HepG2 (cell line): ENCODE results near the gene ACAD8. TPM values are rescaled to one million over a fixed set of nuclear protein-coding genes. Genes with fewer than 3 reads are reported as not detected.

ENCODE experiments used
- GATA4 ChIP-seq: sonication (generic); IDR thresholded peaks from 2 replicates; pipeline ENCODE4 v1.6.1; 2016; ENCODE audit warnings: antibody characterized with exemption, low read depth, borderline replicate concordance
- JARID2 ChIP-seq: sonication (generic); formaldehyde crosslinking; IDR thresholded peaks from 2 replicates; pipeline ENCODE4 v1.8.1; 2023; ENCODE audit warnings: missing genetic modification reagents, inconsistent platforms; ENCODE audit not compliant: insufficient replicate concordance
- KAT8 ChIP-seq: IDR thresholded peaks from 2 replicates; pipeline ENCODE4 v1.6.1; 2016; ENCODE audit warnings: missing genetic modification reagents, missing compliant biosample characterization
- MBD4 ChIP-seq: IDR thresholded peaks from 2 replicates; pipeline ENCODE4 v1.6.1; 2012; ENCODE audit warnings: low read length, inconsistent platforms, borderline replicate concordance
- MXI1 ChIP-seq: IDR thresholded peaks from 3 replicates; pipeline ENCODE4 v1.6.1; 2012; ENCODE audit warnings: low read depth, low read length, inconsistent platforms, borderline replicate concordance
- PAF1 ChIP-seq: IDR thresholded peaks from 2 replicates; pipeline ENCODE4 v1.6.1; 2016; ENCODE audit warnings: missing genetic modification reagents, missing compliant biosample characterization
- PHB2 ChIP-seq: fragments of 450-650 bp; IDR thresholded peaks from 2 replicates; pipeline ENCODE4 v1.6.1; 2018; ENCODE audit not compliant: partially characterized antibody
- PPARG ChIP-seq: conservative IDR thresholded peaks from 2 replicates; pipeline ENCODE4 v1.6.1; 2016; ENCODE audit warnings: missing biosample characterization, missing genetic modification reagents
- RAD51 ChIP-seq: fragments of 450-650 bp; IDR thresholded peaks from 2 replicates; pipeline ENCODE4 v1.6.1; 2016; ENCODE audit warnings: borderline replicate concordance
- SNAI1 ChIP-seq: sonication (generic); formaldehyde crosslinking; IDR thresholded peaks from 2 replicates; pipeline ENCODE4 v1.5.0; 2020; ENCODE audit warnings: mild to moderate bottlenecking, missing genetic modification reagents, borderline replicate concordance
- ZNF263 ChIP-seq: sonication (generic); formaldehyde crosslinking; IDR thresholded peaks from 2 replicates; pipeline ENCODE4 v1.4.0; 2020; ENCODE audit warnings: missing genetic modification reagents
- ZNF318 ChIP-seq: sonication (generic); formaldehyde crosslinking; IDR thresholded peaks from 2 replicates; pipeline ENCODE4 v1.4.0; 2020; ENCODE audit warnings: mild to moderate bottlenecking, missing genetic modification reagents
- ZNF614 ChIP-seq: IDR thresholded peaks from 2 replicates; pipeline ENCODE4 v1.6.1; 2018; ENCODE audit warnings: missing biosample characterization, missing genetic modification reagents, inconsistent platforms, borderline replicate concordance
- ZNF687 ChIP-seq: sonication (generic); formaldehyde crosslinking; IDR thresholded peaks from 2 replicates; pipeline ENCODE4 v1.5.1; 2020; ENCODE audit warnings: mild to moderate bottlenecking, missing genetic modification reagents, moderate library complexity
- polyA plus RNA-seq, 8 experiments: library from polyadenylated mRNA; depleted of rRNA in 3 of 8; stranded (reverse) in 7 of 8; unstranded in 1 of 8; fragments of >200 nt; fragmentation: Illumina TruSeq in 4 of 8; extraction: Trizol in 4 of 8; gene quantifications; 2 replicates each; pipeline versions ENCODE4 v1.2.1 to v1.2.3, GENCODE V29; 2011 to 2016; ENCODE audit warnings: low read depth in 4 of 8, missing spikeins in 1 of 8, mixed read lengths in 1 of 8; ENCODE audit not compliant: insufficient read depth in 1 of 8
- total RNA-seq, 5 experiments: library from RNA; depleted of rRNA; stranded (reverse); fragments of >200 nt; fragmentation: Illumina TruSeq; extraction: Trizol; gene quantifications; 2 replicates each; pipeline ENCODE4 v1.2.3, GENCODE V29; 2016; ENCODE audit warnings: low read depth in 1 of 5
- TF ChIP-seq, protein P1 (sequence below): sonication (generic); formaldehyde crosslinking; IDR thresholded peaks from 2 replicates; pipeline ENCODE4 v1.4.0; 2020; ENCODE audit warnings: missing genetic modification reagents

The ACAD8 gene
- total and polyA plus RNA-seq, 2 of the 13 experiments (the other 11 are each of a cell fraction or from before 2014, with no cell fraction given) = 13.5 to 20.3 TPM

DNA sequence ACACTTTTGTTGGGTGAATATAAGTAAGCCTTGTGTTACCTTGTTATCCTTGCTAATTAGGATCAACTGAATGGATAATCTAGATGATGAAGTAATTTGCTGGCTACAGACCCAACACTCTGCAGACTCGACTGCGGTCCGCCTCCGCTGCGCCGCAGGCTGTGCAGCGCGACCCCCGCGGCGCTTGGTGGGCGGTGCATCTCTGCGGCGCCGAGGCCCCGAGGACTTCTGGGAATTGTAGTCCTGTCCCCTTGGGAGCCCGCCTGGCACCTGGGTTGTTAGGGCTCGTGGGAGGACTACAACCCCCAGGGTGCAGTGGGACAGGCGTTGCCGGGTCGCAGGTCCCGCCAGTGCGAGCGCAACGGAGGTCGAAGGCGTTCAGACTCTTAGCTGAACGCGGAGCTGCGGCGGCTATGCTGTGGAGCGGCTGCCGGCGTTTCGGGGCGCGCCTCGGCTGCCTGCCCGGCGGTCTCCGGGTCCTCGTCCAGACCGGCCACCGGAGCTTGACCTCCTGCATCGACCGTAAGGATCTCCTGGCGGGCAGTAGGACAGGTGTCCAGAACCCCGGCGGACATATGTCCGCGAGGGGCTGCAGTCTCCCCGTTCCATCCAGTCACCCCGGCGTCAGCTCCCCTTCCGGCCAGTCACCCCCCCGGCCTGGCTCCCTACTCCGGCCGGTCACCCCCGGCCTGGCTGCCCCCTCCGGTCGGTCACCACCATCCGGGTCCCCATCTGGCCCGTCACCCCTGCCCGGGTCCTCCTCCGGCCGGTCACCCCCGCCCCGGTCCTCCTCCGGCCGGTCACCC lies at the start of gene ACAD8, which contains the start of gene THYN1 (continued):
- TF ChIP-seq KAT8 (CRISPR knock-in tag) (peak; percentile 93), PAF1 (CRISPR knock-in tag) (no peak), JARID2 (CRISPR knock-in tag) (no peak), ZNF318 (CRISPR knock-in tag) (no peak), SNAI1 (0 out of 2 replicates have a peak, but pooled peaks have one; percentile 3), PPARG (CRISPR knock-in tag) (peak; percentile 61), ZNF687 (CRISPR knock-in tag) (peak; percentile 79), RAD51 (no peak), MXI1 (peak; percentile 83; the same call in 2 of the 3 replicates), PHB2 (no peak), ZNF263 (CRISPR knock-in tag) (no peak), MBD4 (no peak), GATA4 (peak; percentile 32; the same call in 1 of the 2 replicates), ZNF614 (peak; percentile 83)
- TF ChIP-seq, protein P1, sequence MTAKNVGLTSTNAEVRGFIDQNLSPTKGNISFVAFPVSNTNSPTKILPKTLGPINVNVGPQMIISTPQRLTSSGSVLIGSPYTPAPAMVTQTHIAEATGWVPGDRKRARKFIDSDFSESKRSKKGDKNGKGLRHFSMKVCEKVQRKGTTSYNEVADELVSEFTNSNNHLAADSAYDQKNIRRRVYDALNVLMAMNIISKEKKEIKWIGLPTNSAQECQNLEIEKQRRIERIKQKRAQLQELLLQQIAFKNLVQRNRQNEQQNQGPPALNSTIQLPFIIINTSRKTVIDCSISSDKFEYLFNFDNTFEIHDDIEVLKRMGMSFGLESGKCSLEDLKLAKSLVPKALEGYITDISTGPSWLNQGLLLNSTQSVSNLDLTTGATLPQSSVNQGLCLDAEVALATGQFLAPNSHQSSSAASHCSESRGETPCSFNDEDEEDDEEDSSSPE (CRISPR knock-in tag) = peak; percentile 94
